Tibial nerve (tissue), 4 donors: ENCODE results near the gene SUGP2.

ENCODE experiments used
- CTCF ChIP-seq, 5 experiments: fragments of 200-600 bp in 3 of 5; fragments of 450-650 bp in 2 of 5; sonication (generic) in 3 of 5; IDR thresholded peaks; one replicate each; pipeline ENCODE4 v1.5.1; 2016 to 2019; ENCODE audit warnings: antibody characterized with exemption in 5 of 5, mild to moderate bottlenecking in 3 of 5, moderate library complexity in 2 of 5
- EP300 ChIP-seq, 2 donors: sonication (generic); formaldehyde crosslinking; IDR thresholded peaks; one replicate each; pipeline ENCODE4 v1.6.1; 2017; ENCODE audit warnings: antibody characterized with exemption in 2 of 2, mild to moderate bottlenecking in 1 of 2
- POLR2A ChIP-seq, 2 donors: fragments of 450-650 bp; IDR thresholded peaks; one replicate each; pipeline ENCODE4 v1.6.1; 2017; ENCODE audit warnings: antibody characterized with exemption in 2 of 2, mild to moderate bottlenecking in 2 of 2, moderate library complexity in 2 of 2

GRCh38 chr19:19059018-19059836 is 25.9 kb upstream of the SUGP2 start:
- no peak for TF ChIP-seq CTCF (IDR thresholded peaks at IDR 0.05)
- no peak for TF ChIP-seq POLR2A (IDR thresholded peaks at IDR 0.05)
- TF ChIP-seq EP300 (IDR thresholded peaks at IDR 0.05): no peak
